ENCODE results near the gene HNF1B.

Gene HNF1B

DNA sequence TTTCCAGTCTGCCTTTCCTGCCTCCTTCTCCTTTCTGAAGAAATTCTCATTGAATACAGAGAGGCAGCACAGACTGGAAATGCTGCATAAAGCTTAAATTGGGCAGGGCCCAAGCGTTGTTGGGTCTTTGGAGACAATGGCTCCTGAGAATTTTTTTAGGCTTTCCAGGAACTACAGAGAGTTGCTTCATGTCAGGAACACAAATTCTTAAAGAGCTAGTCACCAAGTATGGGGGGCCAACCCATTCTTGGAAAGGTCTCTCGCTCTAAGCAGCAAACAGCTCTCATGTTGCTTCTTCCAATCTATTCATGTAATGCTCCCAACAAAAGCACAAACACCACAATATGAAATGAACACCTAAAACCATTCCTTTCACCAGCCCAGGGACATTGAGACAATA lies 6.9 kb downstream of the HNF1B start:
- in situ Hi-C loops (cut with HindIII; ENCODE audit: low sequenced_read_pairs), result no loop called here

DNA sequence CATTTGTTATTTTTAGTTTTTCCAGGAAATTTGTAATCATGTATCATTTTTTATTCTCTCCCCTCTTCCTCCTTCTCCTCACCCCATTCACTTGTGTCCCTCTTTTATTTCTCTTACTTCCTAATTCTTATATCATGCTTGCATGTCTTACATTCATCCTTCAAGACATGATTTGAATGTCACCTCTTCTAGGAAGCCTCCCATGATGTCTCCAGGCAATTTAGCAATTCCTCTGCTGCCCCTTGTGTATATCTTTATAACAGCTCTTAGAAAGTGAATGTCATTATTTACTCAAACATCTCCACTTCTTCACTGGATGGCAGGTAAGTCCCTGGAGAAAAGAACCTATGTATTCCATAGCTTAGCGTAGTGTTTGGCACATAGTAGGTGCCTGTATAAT lies 7.8 kb downstream of the HNF1B start:
- in situ Hi-C loops (cut with HindIII; ENCODE audit: low sequenced_read_pairs), result no loop called here

GRCh38 chr17:37736428-37736827 lies 8.4 kb downstream of the HNF1B start:
- in situ Hi-C loops (cut with HindIII; ENCODE audit: low sequenced_read_pairs), result no loop called here

- in situ Hi-C loops (cut with HindIII; ENCODE audit: low sequenced_read_pairs), result no loop called here
Observed at GRCh38 chr17:37735165-37735564, 9.7 kb downstream of the HNF1B start.

GRCh38 chr17:37732316-37732715 lies 12.5 kb downstream of the HNF1B start:
- in situ Hi-C loops (cut with HindIII; ENCODE audit: low sequenced_read_pairs), result no loop called here

DNA sequence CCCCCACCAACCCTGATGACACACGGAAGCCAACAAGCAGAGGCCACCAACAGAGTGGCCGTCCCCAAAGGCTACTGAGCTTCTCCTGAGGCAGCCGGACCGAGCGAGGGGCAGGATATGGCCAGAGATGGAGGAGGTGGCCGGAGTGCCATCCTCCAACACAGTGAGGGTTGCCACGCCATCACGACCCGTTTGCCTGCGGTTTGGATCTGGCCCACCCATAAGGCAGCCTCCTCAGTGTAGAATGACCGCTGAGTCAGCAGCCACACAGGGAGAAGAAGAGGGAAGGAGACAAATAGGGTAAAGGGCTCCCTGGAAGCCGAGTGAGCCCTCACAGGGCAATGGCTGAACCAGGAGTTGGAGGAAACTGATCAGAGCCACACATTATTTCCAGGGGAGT lies 13.8 kb downstream of the HNF1B start:
- in situ Hi-C loops (cut with HindIII; ENCODE audit: low sequenced_read_pairs), result no loop called here

- in situ Hi-C loops (cut with HindIII; ENCODE audit: low sequenced_read_pairs), result no loop called here
Observed at GRCh38 chr17:37729905-37730304, 15.0 kb downstream of the HNF1B start.

DNA sequence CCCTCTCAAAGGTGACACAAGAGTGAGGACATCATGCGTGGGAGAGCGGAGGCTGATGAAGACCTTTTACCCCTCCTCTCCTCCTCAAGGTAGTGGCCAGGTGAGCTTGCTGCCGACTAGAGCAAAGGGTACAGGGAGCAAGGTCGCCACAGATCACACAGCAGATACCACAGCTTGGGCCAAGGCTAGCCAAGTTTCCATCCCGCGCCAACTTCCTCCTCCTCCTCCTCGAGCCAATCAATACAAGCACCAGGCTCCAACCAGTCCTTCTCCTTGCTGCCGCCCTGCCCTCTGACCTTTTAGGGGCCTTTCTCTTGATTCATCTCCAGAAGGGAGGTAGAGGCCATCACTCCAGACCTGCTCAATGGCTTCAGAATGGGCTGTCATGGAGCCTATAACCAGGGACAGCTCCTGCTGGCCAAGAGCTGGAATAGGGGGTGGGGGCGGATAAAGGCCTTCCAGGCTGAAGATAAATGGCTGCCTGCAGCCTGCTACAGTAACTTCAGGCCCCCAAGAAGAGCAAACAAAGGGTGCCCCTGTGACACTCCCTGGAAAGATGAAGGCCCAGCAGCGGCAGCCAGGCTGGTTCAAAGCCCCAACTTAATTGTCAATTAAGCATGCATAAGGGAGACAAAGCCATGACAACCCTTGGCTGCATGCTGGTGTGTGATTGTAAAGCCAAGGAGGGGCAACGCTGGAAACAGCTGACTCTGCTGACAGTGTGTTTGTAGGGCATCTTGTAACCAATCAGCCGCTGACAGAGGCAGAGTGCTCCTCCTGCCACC lies 17.8 kb downstream of the HNF1B start:
- in situ Hi-C loops (cut with HindIII; ENCODE audit: low sequenced_read_pairs), result no loop called here

GRCh38 chr17:37726248-37726647 lies 18.6 kb downstream of the HNF1B start:
- in situ Hi-C loops (cut with HindIII; ENCODE audit: low sequenced_read_pairs), result no loop called here

DNA sequence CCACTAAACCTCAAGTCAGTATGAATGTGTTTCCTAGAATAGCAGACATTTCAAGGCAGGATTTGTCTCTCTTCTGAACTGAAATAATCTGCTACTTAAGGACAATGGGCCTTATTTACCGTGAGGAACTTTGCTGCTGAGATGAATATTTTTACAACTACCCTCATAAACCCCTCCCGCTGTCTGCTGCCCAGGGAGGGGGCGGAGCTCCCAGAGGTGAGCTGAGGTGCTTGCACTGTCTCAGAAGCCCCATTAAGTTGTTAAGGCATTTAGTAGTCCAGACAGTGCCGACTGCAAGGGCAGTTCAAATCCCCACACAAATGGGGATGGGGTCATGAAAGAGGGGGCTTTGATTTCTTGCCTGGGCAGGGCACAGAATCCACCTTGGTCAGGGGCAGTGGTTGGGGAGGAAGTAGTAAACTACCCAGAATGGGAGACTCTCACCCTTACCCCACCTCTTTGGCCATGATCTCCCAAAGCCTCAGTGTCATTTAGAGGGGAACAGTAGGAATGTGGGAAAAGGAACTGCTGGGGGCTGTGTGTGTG lies 19.2 kb downstream of the HNF1B start:
- in situ Hi-C loops (cut with HindIII; ENCODE audit: low sequenced_read_pairs), result no loop called here

DNA sequence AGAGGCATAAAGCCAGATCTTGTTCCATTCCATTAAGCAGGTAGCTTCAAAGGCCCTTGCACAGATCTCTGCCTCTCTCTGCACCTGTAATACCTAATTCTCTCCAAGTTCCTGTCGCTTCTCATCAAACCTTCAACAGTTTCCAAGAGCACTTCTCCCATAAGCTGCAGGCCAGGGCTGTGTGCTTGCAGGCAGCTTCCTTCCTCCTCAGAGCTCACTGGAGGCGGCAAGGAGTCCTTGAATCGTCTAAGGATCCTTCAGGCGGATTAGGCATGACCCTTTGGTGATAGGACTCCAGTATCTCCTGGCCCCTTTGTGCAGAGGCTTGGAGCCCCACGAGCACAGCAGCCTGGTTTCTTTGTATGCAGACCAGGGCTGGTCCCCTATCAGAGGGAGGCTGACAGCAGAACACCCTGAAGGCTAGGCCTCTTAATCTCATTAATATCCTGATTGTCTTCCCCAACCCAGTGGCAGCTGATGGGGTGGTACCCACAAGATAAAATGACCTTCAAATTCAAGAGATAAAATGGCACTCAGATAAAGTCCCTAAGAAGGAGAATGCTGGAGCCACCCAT lies 19.8 kb downstream of the HNF1B start:
- in situ Hi-C loops (cut with HindIII; ENCODE audit: low sequenced_read_pairs), result no loop called here

DNA sequence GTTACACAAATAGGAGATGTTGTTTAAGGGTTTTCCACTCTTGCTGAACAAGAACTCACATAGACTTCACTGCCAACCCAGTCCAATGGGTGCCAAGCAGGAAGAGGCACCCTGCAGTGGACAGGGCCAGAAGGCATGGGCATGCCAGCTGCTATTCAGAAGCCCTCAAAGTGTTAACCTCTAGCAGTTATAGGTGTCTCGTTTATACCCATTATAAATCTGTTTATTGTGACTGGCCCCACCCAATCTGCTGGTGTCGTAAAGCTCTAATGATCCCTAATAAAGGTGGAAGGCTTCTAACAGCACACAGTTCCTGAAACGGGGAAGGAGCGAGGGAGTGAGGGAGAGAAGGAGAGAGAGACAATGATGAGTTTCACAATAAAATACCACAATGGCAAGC lies 23.9 kb downstream of the HNF1B start:
- in situ Hi-C loops (cut with HindIII; ENCODE audit: low sequenced_read_pairs), result no loop called here

DNA sequence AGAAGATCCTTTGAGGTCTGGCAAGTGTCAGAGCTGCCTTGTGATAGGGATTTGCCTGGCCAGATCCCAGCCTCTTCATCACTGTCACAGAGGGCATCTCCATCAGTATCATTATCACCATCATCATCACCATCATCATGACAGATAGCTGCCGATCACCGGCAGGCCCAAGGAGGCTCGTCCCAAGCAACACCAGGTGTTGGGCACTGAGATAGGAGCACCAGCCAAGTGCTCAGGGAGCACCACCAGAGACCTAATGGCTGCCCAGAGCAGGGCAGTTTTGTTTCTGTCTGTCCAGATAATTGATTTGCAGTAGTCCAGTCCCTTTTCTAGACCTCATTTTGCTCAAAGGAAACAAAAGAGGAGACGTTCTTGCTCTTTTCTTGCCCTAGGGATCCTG lies 25.0 kb downstream of the HNF1B start:
- in situ Hi-C loops (cut with HindIII; ENCODE audit: low sequenced_read_pairs), result no loop called here

DNA sequence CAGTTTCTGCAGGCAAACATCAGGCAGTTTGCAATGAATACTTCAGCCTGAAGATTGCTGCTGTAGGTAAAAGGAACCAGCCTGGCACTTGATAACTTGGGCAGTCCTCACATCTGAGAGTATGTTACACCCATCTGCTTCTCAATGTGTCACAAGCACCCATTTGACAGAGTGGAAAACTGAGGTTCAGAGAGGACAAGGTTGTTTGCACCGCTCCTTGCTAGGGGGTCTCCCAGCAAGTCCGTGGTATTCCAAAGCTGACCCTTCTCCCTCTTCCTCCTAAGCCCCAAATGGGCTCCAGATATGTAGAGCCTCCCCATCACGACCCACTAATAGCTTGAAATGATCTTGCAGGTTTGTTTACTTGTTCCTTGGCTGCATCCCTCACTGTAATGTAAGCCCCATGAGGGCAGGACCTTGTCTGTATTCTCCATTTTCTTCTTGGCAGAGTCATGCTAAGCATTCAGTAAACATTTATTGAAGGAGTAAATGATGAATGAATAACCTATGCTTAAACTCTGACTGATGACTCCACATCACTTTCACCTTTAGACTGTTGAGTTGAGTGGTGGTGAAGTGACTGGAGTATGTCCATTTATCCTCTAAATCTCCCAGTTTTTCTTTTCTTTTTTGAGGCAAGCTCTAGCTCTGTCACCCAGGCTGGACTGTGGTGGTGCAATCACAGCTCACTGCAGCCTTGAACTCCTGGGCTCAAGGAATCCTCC lies 26.4 kb downstream of the HNF1B start:
- in situ Hi-C loops (cut with HindIII; ENCODE audit: low sequenced_read_pairs), result no loop called here

- in situ Hi-C loops (cut with HindIII; ENCODE audit: low sequenced_read_pairs), result no loop called here
Observed at GRCh38 chr17:37717627-37718323, 27.1 kb downstream of the HNF1B start.

DNA sequence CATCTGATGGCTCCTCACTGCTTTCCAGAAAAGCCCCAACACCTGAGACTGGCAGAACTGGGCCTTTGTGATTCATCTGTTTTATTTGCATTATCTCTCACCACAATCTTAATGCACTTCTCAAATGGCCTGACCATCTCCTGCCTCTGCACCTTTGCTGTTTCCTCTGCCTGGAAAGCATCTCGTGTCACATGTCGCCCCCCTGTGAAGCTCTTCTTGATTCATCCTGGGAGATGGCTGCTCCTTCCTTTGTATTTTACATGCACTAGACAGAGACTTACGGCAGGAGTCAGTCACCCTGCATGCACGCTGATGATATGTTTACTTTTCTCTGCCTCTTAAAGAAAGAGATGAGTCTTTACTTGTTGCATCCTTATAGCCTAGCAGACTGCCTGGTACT lies 30.0 kb downstream of the HNF1B start:
- in situ Hi-C loops (cut with HindIII; ENCODE audit: low sequenced_read_pairs), result no loop called here

DNA sequence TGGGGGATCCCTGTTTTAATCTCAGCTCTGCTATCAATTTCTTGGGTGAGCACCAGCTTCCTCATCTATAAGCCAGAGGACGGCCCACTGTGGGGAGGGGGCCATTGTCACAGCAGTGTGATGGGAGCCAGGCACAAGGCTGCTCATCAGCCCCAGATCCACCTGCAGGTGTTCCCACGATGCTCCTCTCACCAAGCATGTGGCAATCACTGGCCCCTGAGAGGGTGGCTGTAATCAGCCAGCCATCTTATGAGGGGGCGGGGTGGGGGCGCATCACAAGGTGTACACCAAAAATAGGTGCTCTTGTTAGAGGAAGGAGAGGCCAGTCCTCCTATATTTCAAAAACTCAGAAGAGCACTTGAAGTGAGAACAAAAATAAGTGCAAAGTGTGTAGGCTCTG lies 31.2 kb downstream of the HNF1B start:
- in situ Hi-C loops (cut with HindIII; ENCODE audit: low sequenced_read_pairs), result no loop called here

GRCh38 chr17:37713028-37713431 lies 31.8 kb downstream of the HNF1B start:
- in situ Hi-C loops (cut with HindIII; ENCODE audit: low sequenced_read_pairs), result no loop called here

GRCh38 chr17:37711113-37711512 lies 33.7 kb downstream of the HNF1B start:
- in situ Hi-C loops (cut with HindIII; ENCODE audit: low sequenced_read_pairs), result no loop called here

GRCh38 chr17:37710344-37710886 lies 34.4 kb downstream of the HNF1B start:
- in situ Hi-C loops (cut with HindIII; ENCODE audit: low sequenced_read_pairs), result no loop called here

DNA sequence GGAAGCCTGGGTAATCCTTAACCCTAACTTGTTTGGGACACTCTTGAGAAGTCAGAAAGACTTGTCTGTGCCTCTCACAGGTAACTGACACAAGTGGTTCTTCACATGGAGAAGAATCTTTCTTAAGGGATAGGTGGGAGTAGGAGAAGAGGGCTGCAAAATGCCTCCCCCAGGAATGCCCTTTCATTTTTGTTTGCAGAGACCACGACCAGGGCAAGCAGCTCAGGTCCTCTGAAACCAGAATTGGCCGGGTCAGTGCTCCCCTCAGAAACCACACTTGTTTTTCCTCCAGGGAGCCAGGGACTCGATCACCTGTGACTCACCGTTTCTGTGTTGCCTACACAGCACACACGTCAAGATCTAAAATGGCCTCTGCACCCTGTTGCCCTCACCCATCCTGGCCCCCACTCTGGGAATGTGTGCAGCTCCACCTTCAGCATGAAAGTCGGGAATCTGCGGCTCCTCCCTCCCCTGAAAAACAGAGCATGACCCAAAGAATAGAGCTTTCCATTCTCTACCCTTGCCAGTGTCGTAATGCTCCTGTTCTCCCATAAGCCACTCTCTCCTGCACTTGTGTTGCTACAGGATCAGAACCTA lies 36.1 kb downstream of the HNF1B start:
- in situ Hi-C loops (cut with HindIII; ENCODE audit: low sequenced_read_pairs), result no loop called here

All from DLD1 (cell line).